GM18526 (cell line): ENCODE data around the gene NFXL1.

Source experiments
- POLR2A ChIP-seq: IDR thresholded peaks from 3 replicates; pipeline ENCODE4 v1.6.1; 2011; ENCODE audit not compliant: insufficient read length; ENCODE audit errors: extremely low read depth

Gene NFXL1

DNA sequence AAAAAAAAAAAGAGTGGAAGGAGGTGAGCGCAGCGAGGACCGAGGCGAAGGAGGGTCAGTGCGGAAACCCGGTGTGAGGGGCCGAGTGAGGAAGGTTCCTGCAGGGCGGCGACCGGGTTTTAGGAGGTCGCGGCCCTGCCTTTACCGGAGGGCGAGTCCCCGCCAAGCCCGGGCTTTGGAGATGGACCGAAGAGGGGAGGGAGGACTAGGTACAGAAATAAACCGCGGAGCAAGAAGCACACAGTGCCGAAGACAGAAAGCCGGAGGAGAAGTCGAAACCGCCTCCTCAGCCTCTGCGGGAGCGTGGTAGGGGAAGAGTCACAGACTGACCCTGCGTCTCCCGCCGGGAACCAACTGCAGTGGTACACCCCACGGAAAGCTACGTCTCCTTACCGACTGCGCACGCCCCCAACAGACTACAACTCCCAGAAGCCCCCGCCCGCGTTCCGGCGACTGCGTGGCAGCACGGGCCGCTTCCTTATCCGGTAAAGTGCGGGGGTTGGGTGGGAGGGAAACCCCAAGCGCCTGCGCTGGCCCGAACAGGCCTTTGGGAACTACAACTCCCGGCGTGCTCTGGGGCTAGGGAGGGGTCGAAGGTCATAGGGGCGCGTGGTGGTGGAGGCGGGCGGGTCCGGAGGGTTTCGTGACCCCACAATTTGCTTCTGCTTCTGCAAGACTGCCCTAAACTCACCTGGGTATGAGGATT, at the start of gene NFXL1:
TSS of gene NFXL1 (minus strand) at position 364 of the 706 bp plus-strand sequence. CDS start 380 bp downstream, outside the sequence.
- TF ChIP-seq POLR2A, result peak; percentile 90

DNA sequence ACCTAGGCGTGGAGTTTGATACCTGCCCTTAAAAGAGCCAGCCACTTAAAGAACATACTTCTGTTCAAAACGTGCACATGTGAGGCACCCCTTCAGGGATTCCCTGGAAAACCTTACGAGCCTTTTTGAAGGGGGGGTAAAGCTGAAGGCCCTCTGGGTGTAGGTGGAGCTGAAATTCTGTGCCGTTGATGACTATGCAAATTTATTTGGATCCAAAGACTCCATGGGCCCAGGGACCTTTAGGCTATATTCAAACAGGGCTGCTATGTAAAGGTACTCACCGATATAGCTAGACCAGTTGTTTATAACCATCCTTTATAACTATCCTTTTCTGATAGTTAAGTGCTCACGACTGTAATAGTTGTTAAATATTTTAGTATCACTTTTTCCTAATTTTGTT, 40.3 kb upstream of the NFXL1 start:
- TF ChIP-seq POLR2A, result no peak

- TF ChIP-seq POLR2A, result no peak
Observed at GRCh38 chr4:47954245-47954644, 39.9 kb upstream of the NFXL1 start.

DNA sequence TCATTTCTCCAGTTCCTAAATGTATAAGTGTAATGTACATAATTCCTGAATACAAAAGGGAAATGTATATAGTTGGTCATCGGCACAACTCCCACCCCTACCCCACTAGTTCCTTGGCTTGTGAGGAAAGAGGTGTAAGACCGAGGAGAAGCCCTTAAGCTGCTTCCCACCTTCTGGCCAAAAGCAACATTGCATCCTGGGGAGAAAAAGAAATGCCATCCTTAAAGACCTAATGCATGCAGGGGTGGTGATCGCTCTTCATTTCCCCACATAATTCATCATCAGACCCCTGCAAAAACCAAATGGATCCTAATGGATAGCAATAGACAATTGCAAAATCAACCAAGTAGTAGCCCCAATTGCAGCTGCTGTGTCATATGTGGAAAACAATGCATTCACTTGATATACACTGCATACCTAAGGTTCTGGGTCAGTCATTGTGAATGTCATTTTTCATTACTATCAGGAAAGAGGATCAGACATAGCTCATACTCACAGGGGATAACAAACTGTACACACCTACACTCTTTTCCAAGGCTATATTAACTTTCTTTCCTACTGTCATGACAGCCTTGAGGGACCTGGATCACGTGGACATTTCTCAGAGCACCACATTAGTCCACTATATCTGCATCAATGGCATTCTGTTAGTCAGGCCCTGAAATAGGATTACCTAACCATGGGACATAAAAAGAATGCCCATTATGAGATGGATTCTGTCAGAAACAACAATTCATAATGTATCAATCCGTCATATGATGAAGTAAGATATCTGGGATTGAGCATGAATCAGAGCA, 31.7 kb upstream of the NFXL1 start:
- TF ChIP-seq POLR2A, result no peak

GRCh38 chr4:47942081-47942819, 27.9 kb upstream of the NFXL1 start:
- TF ChIP-seq POLR2A, result no peak

- TF ChIP-seq POLR2A, result no peak
Observed at GRCh38 chr4:47939456-47939855, 25.1 kb upstream of the NFXL1 start.

- no peak for TF ChIP-seq POLR2A
Observed at GRCh38 chr4:47936336-47936735, 22.0 kb upstream of the NFXL1 start.

DNA sequence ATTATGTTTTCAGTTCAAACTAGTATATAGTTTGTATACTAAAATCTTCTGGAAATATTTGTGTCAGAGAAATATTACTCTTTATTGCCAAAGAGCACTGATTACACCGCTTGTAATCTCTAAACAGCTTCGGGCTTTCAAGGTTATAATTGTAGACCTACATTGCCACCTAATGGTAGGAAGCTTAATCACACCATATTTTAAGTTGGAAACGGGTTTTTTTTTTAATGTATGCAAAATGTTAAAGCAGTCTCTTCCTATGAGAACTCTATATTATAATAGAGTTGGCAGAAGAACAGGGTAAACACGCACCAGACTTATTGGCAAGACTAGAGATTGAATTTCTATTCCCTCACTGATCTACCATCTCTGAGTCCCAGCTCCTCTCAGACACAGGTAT, 19.5 kb upstream of the NFXL1 start:
- TF ChIP-seq POLR2A, result no peak

DNA sequence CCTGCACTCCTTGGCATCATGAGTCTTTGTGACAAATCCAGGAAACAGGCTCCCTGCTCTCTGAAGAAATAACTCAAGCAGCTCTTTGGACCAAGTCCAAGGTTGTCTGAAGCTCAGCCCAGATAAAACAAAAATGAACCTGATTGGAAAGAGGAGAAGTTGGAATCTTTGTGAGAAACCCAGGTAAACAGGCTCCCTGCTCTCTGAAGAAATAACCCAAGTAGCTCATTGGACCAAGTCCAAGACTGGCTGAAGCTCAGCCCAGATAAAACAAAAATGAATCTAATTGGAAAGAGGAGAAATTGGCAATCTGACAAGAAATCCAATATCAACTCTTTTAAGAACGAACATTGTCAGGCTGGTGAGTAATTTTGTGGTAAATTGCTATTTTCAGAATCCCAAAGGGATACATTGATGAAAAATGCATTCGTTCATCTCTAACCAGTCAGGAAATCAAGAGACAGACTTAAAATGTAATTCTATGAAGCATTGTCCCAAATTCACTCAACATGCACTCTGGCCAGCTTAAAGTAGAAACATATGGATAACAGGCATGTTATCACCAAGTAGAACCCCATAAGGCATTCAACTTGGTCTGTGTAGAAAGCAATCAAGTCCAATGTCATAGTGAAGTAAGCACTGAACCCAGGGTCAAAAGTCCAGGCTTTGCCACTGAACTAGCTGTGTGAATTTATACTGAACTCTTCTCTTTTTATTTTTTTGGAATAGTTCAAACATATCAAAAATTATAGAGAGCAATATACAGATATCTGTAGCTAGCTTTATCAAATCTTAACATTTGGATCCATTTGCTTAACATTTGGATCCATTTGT, 16.8 kb upstream of the NFXL1 start:
- no peak for TF ChIP-seq POLR2A

DNA sequence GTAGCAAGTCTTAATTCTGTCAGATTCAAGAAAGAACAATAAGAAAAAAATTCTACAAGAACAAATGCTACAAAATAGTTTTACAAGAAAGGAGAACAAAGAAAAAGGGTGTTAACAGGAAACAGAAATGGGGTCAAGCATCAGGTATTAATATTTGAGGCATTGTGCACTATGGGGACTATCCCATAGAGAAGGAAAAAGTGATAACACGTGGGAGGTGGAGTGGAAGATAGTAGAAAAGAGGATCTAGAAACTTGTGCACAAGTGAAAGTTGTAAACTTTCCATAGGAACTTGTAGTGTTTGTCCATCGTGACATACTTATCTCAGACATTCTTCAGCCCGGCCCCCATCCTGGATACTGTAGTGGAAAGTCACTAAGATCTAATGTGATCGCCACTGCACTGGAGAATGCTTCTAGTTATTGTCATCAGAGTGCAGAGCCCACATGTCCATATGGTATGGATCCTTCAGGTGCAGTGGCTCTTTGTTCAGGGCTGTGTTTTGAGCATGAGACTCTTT, 15.4 kb upstream of the NFXL1 start:
- TF ChIP-seq POLR2A, result no peak

DNA sequence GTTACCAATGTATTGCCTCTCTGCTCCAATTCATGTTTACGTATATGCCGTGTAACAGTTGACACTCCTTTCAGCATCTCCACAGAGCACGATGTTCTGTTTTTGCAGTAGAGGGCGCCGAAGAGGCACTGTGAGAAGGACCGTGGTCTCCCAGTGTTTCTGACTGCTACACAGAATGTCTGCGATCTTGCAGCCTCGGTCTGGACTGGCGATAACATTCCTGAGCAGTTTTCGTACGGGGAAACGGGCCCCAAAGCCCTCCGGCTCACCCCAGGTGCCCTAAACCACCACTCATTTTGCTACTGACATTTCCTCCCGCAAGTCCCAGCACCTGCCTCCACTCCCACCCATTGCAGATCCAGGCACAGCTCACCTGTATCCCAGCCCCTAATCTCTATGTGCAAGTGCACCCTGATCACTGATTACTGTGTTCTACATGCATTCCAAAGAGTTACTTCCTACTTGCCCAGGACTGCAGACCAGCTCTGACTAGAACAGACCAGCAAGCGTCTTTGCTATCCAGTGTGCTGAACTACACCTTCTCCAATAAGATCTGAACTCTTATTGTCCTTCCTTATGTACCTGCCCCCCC, 12.4 kb upstream of the NFXL1 start:
- no peak for TF ChIP-seq POLR2A

DNA sequence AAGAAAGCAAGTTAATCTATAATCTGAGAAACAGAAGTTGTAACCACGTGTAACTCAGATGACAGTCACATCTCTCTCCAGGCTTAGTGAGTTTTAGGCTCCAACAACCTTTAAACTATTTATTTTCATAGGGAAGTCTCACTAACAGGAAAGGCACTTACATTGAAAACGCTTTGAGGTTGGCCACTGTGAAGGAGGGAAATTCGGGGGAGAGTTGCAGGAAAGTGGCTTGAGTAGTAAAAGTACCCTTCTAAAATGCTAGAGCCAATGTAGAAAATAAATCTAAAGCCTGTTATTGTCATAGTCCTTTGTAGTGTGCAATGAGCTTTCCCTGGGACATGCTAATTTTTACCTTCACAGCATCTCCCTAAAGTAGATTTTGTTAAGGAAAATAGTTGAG, 995 bp upstream of the NFXL1 start:
- TF ChIP-seq POLR2A, result no peak

- TF ChIP-seq POLR2A, result no peak
Observed at GRCh38 chr4:47914926-47915237, 499 bp upstream of the NFXL1 start.

DNA sequence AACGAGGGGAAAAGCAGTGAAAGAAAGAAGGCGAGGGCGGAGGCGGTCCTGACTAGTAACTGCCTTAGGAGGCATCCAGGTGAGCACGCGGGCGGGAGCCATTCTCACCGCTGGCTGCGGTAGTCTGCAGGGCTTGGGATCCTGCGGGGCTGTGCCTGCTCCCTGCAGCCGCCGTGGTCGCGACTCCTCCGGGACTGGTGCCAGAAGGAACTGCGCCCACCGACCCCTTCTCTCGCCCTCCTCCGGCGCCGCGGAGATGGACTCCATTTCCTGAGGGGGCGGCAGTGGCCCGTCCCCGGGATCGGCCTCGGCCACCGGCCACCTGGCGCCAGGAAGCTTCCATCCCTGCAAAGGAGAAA, 543 bp downstream of the NFXL1 start:
- TF ChIP-seq POLR2A, result peak; percentile 12

- TF ChIP-seq POLR2A, result no peak
Observed at GRCh38 chr4:47913330-47913729, 1.1 kb downstream of the NFXL1 start.
